ENCODE data around the gene DOCK3.

- TF ChIP-seq SIN3A (IDR thresholded peaks at IDR 0.05; ENCODE audit: borderline replicate concordance, insufficient read depth, low read length) (no peak), REST (IDR thresholded peaks at IDR 0.05; ENCODE audit: insufficient read depth in 1 of 2, low read depth in 2 of 2, low read length in 2 of 2) (no peak)
Observed at GRCh38 chr3:51224843-51225242, 550.1 kb downstream of the DOCK3 start.

Measured in PFSK-1 (cell line).